Measurements from ENCODE around the gene ELOF1. TPM values are rescaled to one million over a fixed set of nuclear protein-coding genes. Genes with fewer than 3 reads are reported as not detected.
A peak's percentile ranks its signal among the peaks of the same experiment; 100 is the strongest.

The ELOF1 gene
- total RNA-seq, 4 donors from 2014 or later: 14.7 to 45.7 (median 37.2) TPM

- intact Hi-C loops (cut with DNase I; ENCODE audit: low total_unique reads) (no loop called here), in situ Hi-C loops (cut with MboI; ENCODE audit: low pct_ligation_motif_present in 1 of 4, low pct_unique_long_range_greater_than_20kb in 1 of 4, low sequenced_read_pairs in 3 of 4) (no loop called here)
- Histone ChIP-seq H3K4me3 (no peak overlapping the region), H3K27ac (peak overlapping the region; percentile 82 to 97 (median 87)), H3K4me1 (peaks cover 0 to 21% (median 10%) of the 10 kb centered on the region in 4 donors), H3K9me3 (no peaks in the 10 kb centered on the region), H3K27me3 (peaks cover 17% of the 10 kb centered on the region), H3K36me3 (no peaks in the 10 kb centered on the region)
- DNase-seq: no peak
- 53 to 79% methylated on average over 4 to 5 of the region's 5 CpGs for WGBS, 2 donors (ENCODE audit: low coverage in 1 of 2)
- TF ChIP-seq POLR2AphosphoS5 (IDR thresholded peaks at IDR 0.05) (no peak), POLR2A (IDR thresholded peaks at IDR 0.05) (no peak), CTCF (IDR thresholded peaks at IDR 0.05) (no peak), EP300 (IDR thresholded peaks at IDR 0.05; ENCODE audit: low read depth) (no peak)
These were observed 24.1 kb downstream of the ELOF1 start for GRCh38 chr19:11534948-11535347.

GRCh38 chr19:11534538-11534937 lies 24.5 kb downstream of the ELOF1 start:
- WGBS, 2 donors (ENCODE audit: low coverage in 1 of 2): 67 to 71% methylated on average over 1 of the region's 1 CpG
- intact Hi-C loops (cut with DNase I; ENCODE audit: low total_unique reads): no loop called here
- peak overlapping the region; percentile 82 to 97 (median 87) for H3K27ac ChIP-seq

GRCh38 chr19:11530432-11530831 lies 28.6 kb downstream of the ELOF1 start:
- in situ Hi-C loops (cut with MboI; ENCODE audit: low pct_ligation_motif_present in 1 of 4, low pct_unique_long_range_greater_than_20kb in 1 of 4, low sequenced_read_pairs in 3 of 4): no loop called here
- Histone ChIP-seq H3K4me1 (peaks cover 9 to 33% (median 18%) of the 10 kb centered on the region in 4 donors), H3K4me3 (no peak overlapping the region), H3K27ac (peak overlapping the region; percentile 21 to 98 (median 93)), H3K36me3 (no peaks in the 10 kb centered on the region), H3K9me3 (no peaks in the 10 kb centered on the region), H3K27me3 (no peaks in the 10 kb centered on the region)
- TF ChIP-seq POLR2A (IDR thresholded peaks at IDR 0.05) (no peak), CTCF (IDR thresholded peaks at IDR 0.05) (no peak), POLR2AphosphoS5 (IDR thresholded peaks at IDR 0.05) (peak in 1 of 3 donors; percentile 18), EP300 (IDR thresholded peaks at IDR 0.05; ENCODE audit: low read depth) (no peak)
- peak; percentile 80 for DNase-seq
- intact Hi-C loops (cut with DNase I; ENCODE audit: low total_unique reads): no loop called here
- 33% methylated on average over 9 of the region's 9 CpGs; no CpG with 5 or more reads in 1 of the 2 donors for WGBS, 2 donors (ENCODE audit: low coverage in 1 of 2)

More at GRCh38 chr19:11534538-11534937, 24.5 kb downstream of the ELOF1 start:
- Histone ChIP-seq H3K36me3 (no peaks in the 10 kb centered on the region), H3K27me3 (peaks cover 12% of the 10 kb centered on the region), H3K4me3 (no peak overlapping the region), H3K4me1 (peaks cover under 1 to 22% (median 12%) of the 10 kb centered on the region in 4 donors), H3K9me3 (no peaks in the 10 kb centered on the region)
- TF ChIP-seq EP300 (IDR thresholded peaks at IDR 0.05; ENCODE audit: low read depth): no peak
- TF ChIP-seq POLR2AphosphoS5 (IDR thresholded peaks at IDR 0.05): no peak
- TF ChIP-seq CTCF (IDR thresholded peaks at IDR 0.05): no peak
- TF ChIP-seq POLR2A (IDR thresholded peaks at IDR 0.05): no peak
- in situ Hi-C loops (cut with MboI; ENCODE audit: low pct_ligation_motif_present in 1 of 4, low pct_unique_long_range_greater_than_20kb in 1 of 4, low sequenced_read_pairs in 3 of 4): no loop called here
- no peak for DNase-seq

GRCh38 chr19:11528551-11529341 lies 30.3 kb downstream of the ELOF1 start, which contains the start of gene ECSIT:
TSS of gene ECSIT (minus strand) at chr19:11529134. CDS start at chr19:11519170, 9,964 bp downstream.
- peaks cover 9 to 26% (median 15%) of the 10 kb centered on the region in 4 donors for H3K4me1 ChIP-seq
- intact Hi-C loops (cut with DNase I; ENCODE audit: low total_unique reads): no loop called here
- in situ Hi-C loops (cut with MboI; ENCODE audit: low pct_ligation_motif_present in 1 of 4, low pct_unique_long_range_greater_than_20kb in 1 of 4, low sequenced_read_pairs in 3 of 4): no loop called here
- no peaks in the 10 kb centered on the region for H3K27me3 ChIP-seq
- no peaks in the 10 kb centered on the region for H3K9me3 ChIP-seq
- peak within 1 kb of the TSS; percentile 78 to 99 (median 90) for H3K4me3 ChIP-seq
- H3K36me3 ChIP-seq: no peaks in the 10 kb centered on the region
- 0% methylated on average over 7 to 26 of the region's 47 CpGs for WGBS, 2 donors (ENCODE audit: low coverage in 1 of 2)
- peak within 1 kb of the TSS; percentile 92 to 98 (median 94) for H3K27ac ChIP-seq
- DNase-seq: peak; percentile 98
- TF ChIP-seq CTCF (IDR thresholded peaks at IDR 0.05) (no peak), EP300 (IDR thresholded peaks at IDR 0.05; ENCODE audit: low read depth) (no peak), POLR2AphosphoS5 (IDR thresholded peaks at IDR 0.05) (peak; percentile 36 to 76 (median 46)), POLR2A (IDR thresholded peaks at IDR 0.05) (peak; percentile 42)

Data from transverse colon (tissue), 4 donors.